HepG2 (cell line): ENCODE measurements around the gene ZMIZ1. TPM values are rescaled to one million over a fixed set of nuclear protein-coding genes. Genes with fewer than 3 reads are reported as not detected.
A peak's percentile ranks its signal among the peaks of the same experiment; 100 is the strongest.

ENCODE experiments used
- ARHGAP35 ChIP-seq: sonication (generic); formaldehyde crosslinking; IDR thresholded peaks from 2 replicates; pipeline ENCODE4 v1.9.0; 2022; ENCODE audit warnings: mild to moderate bottlenecking, inconsistent platforms, moderate library complexity, missing genetic modification reagents, borderline replicate concordance
- GZF1 ChIP-seq: sonication (generic); formaldehyde crosslinking; IDR thresholded peaks from 2 replicates; pipeline ENCODE4 v1.5.1; 2020; ENCODE audit warnings: mild to moderate bottlenecking, missing genetic modification reagents
- HNF1B ChIP-seq: sonication (generic); formaldehyde crosslinking; IDR thresholded peaks from 2 replicates; pipeline ENCODE4 v1.5.1; 2020; ENCODE audit warnings: mild to moderate bottlenecking, moderate library complexity, missing genetic modification reagents
- HNF4G ChIP-seq, 2 experiments: sonication (generic) in 1 of 2; formaldehyde crosslinking in 1 of 2; IDR thresholded peaks; 2 replicates each; pipeline versions ENCODE4 v1.4.0 to v1.6.1; 2011 to 2020; ENCODE audit warnings: borderline replicate concordance in 2 of 2, low read depth in 2 of 2, mild to moderate bottlenecking in 2 of 2, low read length in 1 of 2, missing genetic modification reagents in 1 of 2, moderate library complexity in 1 of 2
- HOXD1 ChIP-seq: sonication (generic); formaldehyde crosslinking; IDR thresholded peaks from 2 replicates; pipeline ENCODE4 v1.5.0; 2020; ENCODE audit warnings: missing genetic modification reagents
- MXI1 ChIP-seq: IDR thresholded peaks from 3 replicates; pipeline ENCODE4 v1.6.1; 2012; ENCODE audit warnings: low read depth, low read length, inconsistent platforms, borderline replicate concordance
- NAIF1 ChIP-seq: sonication (generic); formaldehyde crosslinking; IDR thresholded peaks from 2 replicates; pipeline ENCODE4 v1.5.0; 2020; ENCODE audit warnings: mild to moderate bottlenecking, missing genetic modification reagents, borderline replicate concordance
- NFATC3 ChIP-seq: sonication (generic); formaldehyde crosslinking; IDR thresholded peaks from 2 replicates; pipeline ENCODE4 v1.5.1; 2020; ENCODE audit warnings: mild to moderate bottlenecking, missing genetic modification reagents
- PTBP1 ChIP-seq: fragments of 200-400 bp; formaldehyde crosslinking; IDR thresholded peaks from 2 replicates; pipeline ENCODE4 v1.6.1; 2018; ENCODE audit warnings: low read length, low read depth; ENCODE audit not compliant: poor library complexity, severe bottlenecking
- RBM39 ChIP-seq: fragments of 200-400 bp; formaldehyde crosslinking; IDR thresholded peaks from one replicate; pipeline ENCODE4 v1.6.1; 2018; ENCODE audit warnings: antibody characterized with exemption, mild to moderate bottlenecking, low read depth, low read length; ENCODE audit not compliant: poor library complexity, severe bottlenecking
- RXRB ChIP-seq: IDR thresholded peaks from 2 replicates; pipeline ENCODE4 v1.6.1; 2016; ENCODE audit warnings: borderline replicate concordance, missing genetic modification reagents, missing compliant biosample characterization
- SRSF4 ChIP-seq: fragments of 200-400 bp; formaldehyde crosslinking; IDR thresholded peaks from one replicate; pipeline ENCODE4 v1.6.1; 2018; ENCODE audit warnings: mild to moderate bottlenecking, low read depth, low read length, moderate library complexity; ENCODE audit not compliant: poor library complexity, severe bottlenecking
- STAG1 ChIP-seq: sonication (generic); formaldehyde crosslinking; IDR thresholded peaks from 2 replicates; pipeline ENCODE4 v1.4.0; 2020; ENCODE audit warnings: missing genetic modification reagents
- TFAP4 ChIP-seq: sonication (generic); IDR thresholded peaks from 2 replicates; pipeline ENCODE4 v1.6.1; 2016; ENCODE audit warnings: low read depth, borderline replicate concordance
- TP53 ChIP-seq: sonication (generic); formaldehyde crosslinking; conservative IDR thresholded peaks from 2 replicates; pipeline ENCODE4 v1.4.0; 2020; ENCODE audit warnings: missing genetic modification reagents
- ZBTB38 ChIP-seq: sonication (generic); formaldehyde crosslinking; IDR thresholded peaks from 2 replicates; pipeline ENCODE4 v1.5.1; 2020; ENCODE audit warnings: mild to moderate bottlenecking, missing genetic modification reagents
- ZC3H4 ChIP-seq: sonication (generic); formaldehyde crosslinking; IDR thresholded peaks from 2 replicates; pipeline ENCODE4 v1.4.0; 2020; ENCODE audit warnings: missing genetic modification reagents, borderline replicate concordance
- ZFYVE20 ChIP-seq: sonication (generic); formaldehyde crosslinking; IDR thresholded peaks from 2 replicates; pipeline ENCODE4 v1.8.0; 2023; ENCODE audit warnings: low read depth, mild to moderate bottlenecking, moderate library complexity, missing genetic modification reagents, borderline replicate concordance
- ZMYM4 ChIP-seq: sonication (generic); formaldehyde crosslinking; IDR thresholded peaks from 2 replicates; pipeline ENCODE4 v1.8.1; 2023; ENCODE audit warnings: mild to moderate bottlenecking, missing genetic modification reagents
- ZNF224 ChIP-seq: sonication (generic); formaldehyde crosslinking; IDR thresholded peaks from 2 replicates; pipeline ENCODE4 v1.5.0; 2020; ENCODE audit warnings: mild to moderate bottlenecking, missing genetic modification reagents
- ZNF441 ChIP-seq: sonication (generic); formaldehyde crosslinking; IDR thresholded peaks from 2 replicates; pipeline ENCODE4 v1.7.0; 2021; ENCODE audit warnings: missing genetic modification reagents, borderline replicate concordance
- ZNF530 ChIP-seq: sonication (generic); formaldehyde crosslinking; IDR thresholded peaks from 2 replicates; pipeline ENCODE4 v1.5.0; 2020; ENCODE audit warnings: low read depth, mild to moderate bottlenecking, missing genetic modification reagents
- ZNF737 ChIP-seq: sonication (generic); formaldehyde crosslinking; IDR thresholded peaks from 2 replicates; pipeline ENCODE4 v1.5.0; 2020; ENCODE audit warnings: missing genetic modification reagents, mild to moderate bottlenecking, borderline replicate concordance
- ZSCAN5A ChIP-seq: sonication (generic); formaldehyde crosslinking; IDR thresholded peaks from 2 replicates; pipeline ENCODE4 v1.8.0; 2022; ENCODE audit warnings: mild to moderate bottlenecking, missing genetic modification reagents, borderline replicate concordance
- polyA plus RNA-seq, 8 experiments: library from polyadenylated mRNA; depleted of rRNA in 3 of 8; stranded (reverse) in 7 of 8; unstranded in 1 of 8; fragments of >200 nt; fragmentation: Illumina TruSeq in 4 of 8; extraction: Trizol in 4 of 8; gene quantifications; 2 replicates each; pipeline versions ENCODE4 v1.2.1 to v1.2.3, GENCODE V29; 2011 to 2016; ENCODE audit warnings: low read depth in 4 of 8, missing spikeins in 1 of 8, mixed read lengths in 1 of 8; ENCODE audit not compliant: insufficient read depth in 1 of 8
- total RNA-seq, 5 experiments: library from RNA; depleted of rRNA; stranded (reverse); fragments of >200 nt; fragmentation: Illumina TruSeq; extraction: Trizol; gene quantifications; 2 replicates each; pipeline ENCODE4 v1.2.3, GENCODE V29; 2016; ENCODE audit warnings: low read depth in 1 of 5

The ZMIZ1 gene
- total and polyA plus RNA-seq, 2 of the 13 experiments (the other 11 are each of a cell fraction or from before 2014, with no cell fraction given), result 5.3 to 10.2 TPM

GRCh38 chr10:79070606-79071395, 2.0 kb downstream of the ZMIZ1 start (continued):
- TF ChIP-seq ZC3H4 (CRISPR knock-in tag) (no peak), STAG1 (CRISPR knock-in tag) (peak; percentile 35), MXI1 (no peak), RXRB (CRISPR knock-in tag) (no peak), TP53 (CRISPR knock-in tag) (no peak), ZNF441 (CRISPR knock-in tag) (0 out of 2 replicates have a peak, but pooled peaks have one; percentile 33), ZNF530 (CRISPR knock-in tag) (no peak), HNF4G (IDR thresholded peaks at IDR 0.05; ENCODE audit: borderline replicate concordance, low read depth, low read length) (peak; percentile 37; the same call in 1 of the 2 replicates), HNF4G (CRISPR knock-in tag; IDR thresholded peaks at IDR 0.05; ENCODE audit: borderline replicate concordance, low read depth) (no peak), ZNF224 (CRISPR knock-in tag) (no peak), HNF1B (CRISPR knock-in tag) (no peak), RBM39 (peak; percentile 1), ZNF737 (CRISPR knock-in tag) (no peak), HOXD1 (no peak), ARHGAP35 (no peak), GZF1 (no peak), TFAP4 (peak; percentile 33; the same call in 1 of the 2 replicates), NAIF1 (CRISPR knock-in tag) (no peak), SRSF4 (no peak), NFATC3 (CRISPR knock-in tag) (no peak), PTBP1 (no peak), ZFYVE20 (CRISPR knock-in tag) (no peak), ZSCAN5A (CRISPR knock-in tag) (no peak), ZBTB38 (CRISPR knock-in tag) (0 out of 2 replicates have a peak, but pooled peaks have one; percentile 42), ZMYM4 (CRISPR knock-in tag) (no peak)
